ENCODE measurements around the gene ADGRB2. TPM values are rescaled to one million over a fixed set of nuclear protein-coding genes. Genes with fewer than 3 reads are reported as not detected.

Gene ADGRB2
- total RNA-seq, 4 donors from 2014 or later = 1.4 to 6.0 (median 2.5) TPM

DNA sequence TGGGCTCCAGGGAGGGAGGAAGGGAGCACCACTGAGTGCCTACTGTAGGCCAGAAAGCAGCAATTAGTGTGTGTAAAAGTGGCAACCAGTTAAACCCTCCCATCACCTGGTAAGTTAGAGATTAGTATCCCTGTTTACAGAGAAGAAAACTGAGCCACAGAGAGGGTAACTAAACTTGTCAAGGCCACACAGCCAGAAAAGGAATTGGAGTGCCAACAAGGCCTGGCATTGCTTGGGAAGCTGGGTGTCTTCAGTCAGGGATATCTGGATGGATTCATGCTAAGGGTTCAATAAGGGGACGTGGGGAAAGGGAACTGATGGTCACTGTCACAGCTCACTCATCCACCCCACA, 23.6 kb upstream of the ADGRB2 start:
- H3K27me3 ChIP-seq = no peaks in the 10 kb centered on the region
- H3K36me3 ChIP-seq = no peaks in the 10 kb centered on the region
- TF ChIP-seq EP300 (IDR thresholded peaks at IDR 0.05) = no peak
- peaks cover 17% of the 10 kb centered on the region for H3K4me1 ChIP-seq
- H3K4me3 ChIP-seq = peak overlapping the region; percentile 61
- 33% methylated on average over 1 of the region's 1 CpG for WGBS
- H3K27ac ChIP-seq = no peak overlapping the region
- no peak for DNase-seq (ENCODE audit: low spot score in 2 of 2)
- H3K9me3 ChIP-seq = no peaks in the 10 kb centered on the region

DNA sequence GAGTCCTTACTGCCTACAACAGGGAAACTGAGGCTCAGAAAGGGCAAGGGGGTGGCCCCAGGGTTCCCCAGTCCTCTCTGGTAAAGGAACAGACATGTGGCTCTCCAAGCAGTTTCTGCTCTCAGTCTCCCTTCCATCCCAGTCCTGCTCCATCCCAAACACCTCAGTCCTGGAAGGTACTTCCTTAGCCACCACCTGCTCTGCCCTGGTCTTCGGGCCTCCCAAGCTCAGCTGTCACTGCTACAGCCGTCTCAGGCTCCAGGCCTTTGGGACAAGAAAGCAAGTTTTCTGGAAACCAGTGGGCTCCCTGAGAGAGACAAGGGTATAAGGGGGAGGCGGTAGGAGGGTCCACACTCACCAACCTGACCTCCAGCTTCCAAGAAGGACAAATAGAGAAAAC, 23.1 kb upstream of the ADGRB2 start:
- Histone ChIP-seq H3K4me1 (peaks cover 19% of the 10 kb centered on the region), H3K36me3 (no peaks in the 10 kb centered on the region), H3K9me3 (no peaks in the 10 kb centered on the region), H3K27ac (no peak overlapping the region), H3K4me3 (no peak overlapping the region), H3K27me3 (no peaks in the 10 kb centered on the region)
- DNase-seq (ENCODE audit: low spot score in 2 of 2) = peak in 1 of 2 donors; percentile 59
- TF ChIP-seq, protein P1, sequence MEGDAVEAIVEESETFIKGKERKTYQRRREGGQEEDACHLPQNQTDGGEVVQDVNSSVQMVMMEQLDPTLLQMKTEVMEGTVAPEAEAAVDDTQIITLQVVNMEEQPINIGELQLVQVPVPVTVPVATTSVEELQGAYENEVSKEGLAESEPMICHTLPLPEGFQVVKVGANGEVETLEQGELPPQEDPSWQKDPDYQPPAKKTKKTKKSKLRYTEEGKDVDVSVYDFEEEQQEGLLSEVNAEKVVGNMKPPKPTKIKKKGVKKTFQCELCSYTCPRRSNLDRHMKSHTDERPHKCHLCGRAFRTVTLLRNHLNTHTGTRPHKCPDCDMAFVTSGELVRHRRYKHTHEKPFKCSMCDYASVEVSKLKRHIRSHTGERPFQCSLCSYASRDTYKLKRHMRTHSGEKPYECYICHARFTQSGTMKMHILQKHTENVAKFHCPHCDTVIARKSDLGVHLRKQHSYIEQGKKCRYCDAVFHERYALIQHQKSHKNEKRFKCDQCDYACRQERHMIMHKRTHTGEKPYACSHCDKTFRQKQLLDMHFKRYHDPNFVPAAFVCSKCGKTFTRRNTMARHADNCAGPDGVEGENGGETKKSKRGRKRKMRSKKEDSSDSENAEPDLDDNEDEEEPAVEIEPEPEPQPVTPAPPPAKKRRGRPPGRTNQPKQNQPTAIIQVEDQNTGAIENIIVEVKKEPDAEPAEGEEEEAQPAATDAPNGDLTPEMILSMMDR (IDR thresholded peaks at IDR 0.05) = no peak
- TF ChIP-seq POLR2A (IDR thresholded peaks at IDR 0.05) = no peak
- no peak for TF ChIP-seq POLR2AphosphoS5 (IDR thresholded peaks at IDR 0.05)
- no peak for TF ChIP-seq EP300 (IDR thresholded peaks at IDR 0.05)
- WGBS = 93% methylated on average over 3 of the region's 3 CpGs

DNA sequence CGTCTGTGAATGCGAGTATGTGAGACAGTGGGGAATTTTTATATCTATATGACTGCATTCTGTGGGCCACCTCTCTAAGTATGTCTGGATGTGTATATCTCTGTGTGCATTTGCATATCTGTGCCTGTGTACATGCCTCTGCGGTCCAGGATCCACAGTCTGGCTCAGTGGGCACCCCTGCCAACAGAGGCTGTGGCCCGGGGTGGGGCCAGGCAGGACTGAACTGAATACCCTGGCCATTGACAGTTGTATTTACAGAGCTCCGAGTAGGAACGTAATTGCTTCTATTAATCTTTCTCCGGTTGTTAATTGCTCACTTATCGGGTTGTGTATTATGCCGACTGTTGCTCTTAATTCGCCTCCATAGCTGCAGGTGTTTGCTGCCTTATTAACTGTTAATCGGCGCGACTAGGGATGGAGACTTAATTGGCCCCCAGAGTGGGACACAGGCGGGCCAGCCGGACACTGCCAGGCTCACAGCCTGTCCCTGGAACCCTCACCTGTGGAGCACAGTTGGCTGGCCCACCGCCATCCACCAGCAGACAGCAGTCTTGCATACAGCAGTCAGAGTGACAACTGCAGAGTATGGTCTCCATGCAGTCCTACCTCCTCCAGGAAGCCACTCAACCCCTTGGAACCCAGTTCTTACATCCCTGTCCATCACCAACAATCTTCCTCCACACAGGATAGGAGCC, 22.4 kb upstream of the ADGRB2 start:
- Histone ChIP-seq H3K4me3 (no peak overlapping the region), H3K27ac (no peak overlapping the region), H3K9me3 (no peaks in the 10 kb centered on the region), H3K27me3 (no peaks in the 10 kb centered on the region), H3K4me1 (peaks cover 24% of the 10 kb centered on the region), H3K36me3 (no peaks in the 10 kb centered on the region)
- no peak for TF ChIP-seq POLR2A (IDR thresholded peaks at IDR 0.05)
- no peak for TF ChIP-seq EP300 (IDR thresholded peaks at IDR 0.05)
- TF ChIP-seq POLR2AphosphoS5 (IDR thresholded peaks at IDR 0.05) = no peak
- TF ChIP-seq, protein P1 (IDR thresholded peaks at IDR 0.05) = no peak
- WGBS = 87% methylated on average over 15 of the region's 16 CpGs
- peak in 1 of 2 donors; percentile 58 for DNase-seq (ENCODE audit: low spot score in 2 of 2)

DNA sequence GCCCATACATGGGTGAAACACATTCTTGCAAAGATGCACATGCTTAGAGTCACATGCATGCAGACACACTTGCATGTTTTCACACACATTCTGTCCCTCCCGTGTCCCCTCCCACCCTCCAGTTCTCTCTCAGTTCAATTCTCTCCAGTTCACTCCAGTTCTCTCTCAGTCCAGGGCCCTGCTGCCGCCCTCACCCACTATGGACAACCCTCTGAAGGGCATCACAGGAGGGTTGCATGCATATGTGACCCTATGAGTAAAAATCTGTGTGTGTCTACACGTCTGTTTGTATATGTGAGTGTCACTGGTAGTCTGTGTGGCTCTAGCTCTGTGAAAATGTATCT, 21.8 kb upstream of the ADGRB2 start:
- Histone ChIP-seq H3K36me3 (no peaks in the 10 kb centered on the region), H3K4me3 (no peak overlapping the region), H3K27ac (no peak overlapping the region), H3K9me3 (no peaks in the 10 kb centered on the region), H3K4me1 (peaks cover 24% of the 10 kb centered on the region), H3K27me3 (no peaks in the 10 kb centered on the region)
- peak in 1 of 2 donors; percentile 36 for DNase-seq (ENCODE audit: low spot score in 2 of 2)
- WGBS = 95% methylated on average over 3 of the region's 3 CpGs
- TF ChIP-seq POLR2A (IDR thresholded peaks at IDR 0.05) (no peak), EP300 (IDR thresholded peaks at IDR 0.05) (no peak), POLR2AphosphoS5 (IDR thresholded peaks at IDR 0.05) (no peak)
- TF ChIP-seq, protein P1 (IDR thresholded peaks at IDR 0.05) = no peak

DNA sequence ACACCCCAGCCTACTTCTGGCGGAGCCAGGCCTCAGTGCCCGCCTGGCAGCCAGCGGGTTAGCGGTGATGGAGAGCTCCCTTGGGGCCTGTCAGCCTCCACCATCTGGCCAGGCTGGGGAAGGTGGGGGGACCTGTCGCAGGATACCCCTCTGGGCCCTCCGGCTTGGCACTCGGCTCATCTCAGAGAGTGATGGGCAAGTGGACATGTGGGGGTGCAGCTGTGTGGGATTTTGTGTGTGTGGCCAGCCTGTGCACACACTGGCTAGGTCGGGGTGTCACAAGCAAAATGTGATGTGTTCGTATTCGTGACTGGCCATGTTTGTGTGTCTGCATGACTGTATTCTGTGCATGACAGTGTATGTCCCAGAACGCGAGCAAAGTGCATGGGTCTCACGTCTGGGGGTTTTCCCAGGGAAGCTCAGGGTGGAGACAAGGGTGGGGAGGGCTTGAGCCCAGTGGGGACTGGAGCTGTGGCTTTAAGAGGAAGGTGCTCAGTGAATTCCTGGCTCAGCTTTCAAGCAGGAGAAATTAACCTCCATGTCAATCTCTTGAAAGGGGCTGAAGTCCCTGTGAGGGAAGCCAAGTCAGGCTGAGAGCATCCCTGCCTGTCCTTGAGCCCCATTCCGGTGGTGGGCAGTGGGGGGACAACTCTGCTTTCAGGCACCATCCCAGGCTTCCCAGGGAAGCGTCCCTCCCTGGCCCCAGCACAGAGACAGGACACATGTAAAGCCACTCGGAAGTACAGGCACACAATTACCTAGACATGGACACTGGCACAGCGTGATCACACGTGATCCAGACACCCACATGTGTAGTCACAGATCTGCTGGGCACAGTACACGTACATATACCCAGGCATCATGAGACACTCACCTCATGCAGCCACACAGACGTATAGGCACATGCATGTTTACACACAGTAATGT, 21.1 kb upstream of the ADGRB2 start:
- peak in 1 of 2 donors; percentile 53 for DNase-seq (ENCODE audit: low spot score in 2 of 2)
- Histone ChIP-seq H3K4me3 (no peak overlapping the region), H3K36me3 (no peaks in the 10 kb centered on the region), H3K27me3 (no peaks in the 10 kb centered on the region), H3K27ac (no peak overlapping the region), H3K4me1 (peaks cover 24% of the 10 kb centered on the region), H3K9me3 (no peaks in the 10 kb centered on the region)
- WGBS = 76% methylated on average over 15 of the region's 20 CpGs
- no peak for TF ChIP-seq POLR2AphosphoS5 (IDR thresholded peaks at IDR 0.05)
- TF ChIP-seq, protein P1 (IDR thresholded peaks at IDR 0.05) = no peak
- no peak for TF ChIP-seq EP300 (IDR thresholded peaks at IDR 0.05)
- no peak for TF ChIP-seq POLR2A (IDR thresholded peaks at IDR 0.05)

Measured in suprapubic skin (tissue), 4 donors.